PC-3 (cell line): Measurements from ENCODE around the gene MAP1B. TPM values are rescaled to one million over a fixed set of nuclear protein-coding genes. Genes with fewer than 3 reads are reported as not detected.

ENCODE experiments used
- ATAC-seq: fragments of 200-7000 bp; cut with Tn5 transposase; 2 replicates; pipeline ENCODE4 v1.9.1; 2020; ENCODE audit warnings: mild to moderate bottlenecking, moderate library complexity
- BruUV-seq: library from RNA; stranded (reverse); fragments of 400-500 nt; replicated peaks from 2 replicates; lab custom pipeline; 2021; lab: Mats Ljungman, UMichigan
- CTCF ChIA-PET: fragments of 300-600 bp; sonication (Branson Sonifier 250); formaldehyde crosslinking; loops from one replicate; lab custom pipeline; 2022; ENCODE audit warnings: antibody characterized with exemption; lab: Charles Lee
- POLR2A ChIA-PET: fragments of 300-600 bp; sonication (Branson Sonifier 250); formaldehyde crosslinking; loops from one replicate; lab custom pipeline; 2022; ENCODE audit warnings: antibody characterized with exemption; ENCODE audit not compliant: unreplicated experiment; lab: Charles Lee
- DNase-seq: peaks from one replicate; pipeline ENCODE4 v3.0.0-alpha.2; 2015
- H2AFZ ChIP-seq: fragments of 300-600 bp; sonication (generic); 2 replicates; pipeline ENCODE4 v1.6.0; 2016; ENCODE audit warnings: antibody characterized with exemption, low read length
- H3F3A ChIP-seq: fragments of 300-600 bp; sonication (generic); one replicate; pipeline ENCODE4 v1.6.0; 2017; ENCODE audit warnings: antibody characterized with exemption, low read length, control low read depth, mild to moderate bottlenecking; ENCODE audit not compliant: unreplicated experiment
- H3K27ac ChIP-seq: fragments of 300-600 bp; sonication (generic); 2 replicates; pipeline ENCODE4 v1.5.1; 2016; ENCODE audit warnings: mild to moderate bottlenecking, low read length
- H3K27me3 ChIP-seq: fragments of 300-600 bp; sonication (generic); 2 replicates; pipeline ENCODE4 v1.6.1; 2016; ENCODE audit warnings: low read length, mixed read lengths
- H3K36me3 ChIP-seq: fragments of 300-600 bp; sonication (generic); 2 replicates; pipeline ENCODE4 v1.6.1; 2016; ENCODE audit warnings: low read depth, mixed run types, low read length, mixed read lengths
- H3K4me1 ChIP-seq: fragments of 300-600 bp; sonication (generic); 2 replicates; pipeline ENCODE4 v1.5.1; 2016; ENCODE audit warnings: low read length; ENCODE audit not compliant: insufficient read depth
- H3K4me2 ChIP-seq: fragments of 300-600 bp; sonication (generic); 2 replicates; pipeline ENCODE4 v1.6.0; 2016; ENCODE audit warnings: low read length
- H3K4me3 ChIP-seq: fragments of 300-600 bp; sonication (generic); 2 replicates; pipeline ENCODE4 v1.5.1; 2016; ENCODE audit warnings: mild to moderate bottlenecking, low read length, mixed read lengths
- H3K79me2 ChIP-seq: fragments of 300-600 bp; sonication (generic); 2 replicates; pipeline ENCODE4 v1.6.1; 2017; ENCODE audit warnings: low read length, mixed read lengths
- H3K9ac ChIP-seq: fragments of 300-600 bp; sonication (generic); 2 replicates; pipeline ENCODE4 v1.6.0; 2016; ENCODE audit warnings: mild to moderate bottlenecking, low read length
- H3K9me2 ChIP-seq: fragments of 300-600 bp; sonication (generic); replicated peaks from 2 replicates; pipeline ENCODE4 v1.6.1; 2016; ENCODE audit warnings: mixed run types, low read length, mixed read lengths
- H3K9me3 ChIP-seq: fragments of 300-600 bp; sonication (generic); 2 replicates; pipeline ENCODE4 v1.6.1; 2016; ENCODE audit warnings: low read length, mixed read lengths
- H4K20me1 ChIP-seq: fragments of 300-600 bp; sonication (generic); 2 replicates; pipeline ENCODE4 v1.6.1; 2016; ENCODE audit warnings: low read length, mixed read lengths
- CTCF ChIP-seq: fragments of 300-600 bp; sonication (generic); conservative IDR thresholded peaks from 2 replicates; pipeline ENCODE4 v1.5.1; 2017; ENCODE audit warnings: antibody characterized with exemption, low read depth, mild to moderate bottlenecking, low read length
- EZH2 ChIP-seq: fragments of 300-600 bp; sonication (generic); IDR thresholded peaks from one replicate; pipeline ENCODE4 v1.6.1; 2017; ENCODE audit warnings: antibody characterized with exemption, mild to moderate bottlenecking, low read length; ENCODE audit not compliant: unreplicated experiment
- EZH2phosphoT487 ChIP-seq: fragments of 300-600 bp; sonication (generic); IDR thresholded peaks from 2 replicates; pipeline ENCODE4 v1.6.1; 2018; ENCODE audit warnings: mild to moderate bottlenecking, antibody characterized with exemption, low read length, borderline replicate concordance
- intact Hi-C: fragments of 100-400 bp; cut with micrococcal nuclease; formaldehyde crosslinking; loops from 2 replicates; pipeline ENCODE4 v1.9.0; 2023
- total RNA-seq: library from RNA; depleted of rRNA; stranded (reverse); fragments of >200 nt; gene quantifications from 2 replicates; pipeline ENCODE4 v1.2.3, GENCODE V29; 2014

MAP1B gene
- total RNA-seq, 1 experiment from 2014 or later: 12.8 TPM

GRCh38 chr5:72246954-72247442 is 139.7 kb downstream of the MAP1B start:
- peak; percentile 63 for DNase-seq
- TF ChIP-seq EZH2phosphoT487 (no peak), EZH2 (no peak), CTCF (no peak)
- Histone ChIP-seq H3K9me3 (no peaks in the 10 kb centered on the region), H3K4me2 (peak overlapping the region; percentile 78), H3K4me3 (peak overlapping the region; percentile 48; the same call in 1 of the 2 replicates), H3K36me3 (no peaks in the 10 kb centered on the region), H3K9ac (peak overlapping the region; percentile 80), H3K9me2 (no peaks in the 10 kb centered on the region), H3K27ac (peak overlapping the region; percentile 96), H3K79me2 (peaks cover 25% of the 10 kb centered on the region), H3K27me3 (no peaks in the 10 kb centered on the region), H4K20me1 (no peaks in the 10 kb centered on the region), H3K4me1 (peaks cover 43% of the 10 kb centered on the region), H2AFZ (peak overlapping the region; percentile 33; the same call in 1 of the 2 replicates), H3F3A (peaks cover 13% of the 10 kb centered on the region)
- BruUV-seq: no TSS peak
- POLR2A ChIA-PET: interaction anchor here (0.6 to 0.7 kb wide), 2 partner anchors 27 to 673 kb away, joined by 5 to 8 read pairs; no protein-coding TSS in a partner anchor
- ATAC-seq: peak; percentile 70
- intact Hi-C loops: loop anchor here (2.0 to 10.0 kb wide), 4 partner anchors 35 to 470 kb away; no protein-coding TSS in a partner anchor
- CTCF ChIA-PET: no interaction called here

- Histone ChIP-seq H3K4me2 (peak overlapping the region; percentile 78), H4K20me1 (no peaks in the 10 kb centered on the region), H2AFZ (no peak overlapping the region), H3K9me3 (no peaks in the 10 kb centered on the region), H3K27ac (peak overlapping the region; percentile 96), H3K36me3 (no peaks in the 10 kb centered on the region), H3K27me3 (no peaks in the 10 kb centered on the region), H3F3A (peaks cover 13% of the 10 kb centered on the region), H3K79me2 (peaks cover 16% of the 10 kb centered on the region), H3K9ac (peak overlapping the region; percentile 80), H3K4me3 (no peak overlapping the region), H3K9me2 (no peaks in the 10 kb centered on the region), H3K4me1 (peaks cover 55% of the 10 kb centered on the region)
- TF ChIP-seq CTCF (no peak), EZH2phosphoT487 (no peak), EZH2 (no peak)
- peak; percentile 84 for DNase-seq
- ChIA-PET CTCF (interaction anchor here (0.6 to 1.3 kb wide), 4 partner anchors 33 to 107 kb away, joined by 3 to 6 read pairs (median 4); no protein-coding TSS in a partner anchor), POLR2A (interaction anchor here (0.5 to 0.6 kb wide), 4 partner anchors 60 to 323 kb away, joined by 3 to 10 read pairs (median 6); partner anchors contain the start of genes MRPS27 and PTCD2)
- ATAC-seq: peak; percentile 37
- intact Hi-C loops: loop anchor here (1.0 to 10.0 kb wide), 4 partner anchors 17 to 471 kb away; no protein-coding TSS in a partner anchor
- no TSS peak for BruUV-seq
Observed at GRCh38 chr5:72248410-72248981, 141.2 kb downstream of the MAP1B start.

GRCh38 chr5:72251386-72251785 is 144.1 kb downstream of the MAP1B start:
- ATAC-seq (no peak), DNase-seq (no peak)
- intact Hi-C loops: no loop called here
- Histone ChIP-seq H3K4me2 (no peak overlapping the region), H3F3A (peaks cover 13% of the 10 kb centered on the region), H3K36me3 (no peaks in the 10 kb centered on the region), H4K20me1 (no peaks in the 10 kb centered on the region), H2AFZ (no peak overlapping the region), H3K27me3 (no peaks in the 10 kb centered on the region), H3K4me3 (no peak overlapping the region), H3K9ac (no peak overlapping the region), H3K27ac (no peak overlapping the region), H3K9me2 (no peaks in the 10 kb centered on the region), H3K79me2 (peaks cover 4% of the 10 kb centered on the region; the same call in 1 of the 2 replicates), H3K4me1 (peaks cover 42% of the 10 kb centered on the region), H3K9me3 (no peaks in the 10 kb centered on the region)
- CTCF ChIA-PET: no interaction called here
- no TSS peak for BruUV-seq
- POLR2A ChIA-PET: no interaction called here
- TF ChIP-seq EZH2phosphoT487 (no peak), CTCF (no peak), EZH2 (no peak)
